HG03520 (cell line): ENCODE data around the gene BNIP1.

ENCODE experiments used
- ATAC-seq: cut with Tn5 transposase; IDR thresholded peaks from one replicate; pipeline ENCODE4 v1.9.1; 2021; ENCODE audit warnings: mild to moderate bottlenecking, moderate library complexity; ENCODE audit not compliant: unreplicated experiment

BNIP1 gene

GRCh38 chr5:173163219-173163618 lies 18.9 kb downstream of the BNIP1 start:
- ATAC-seq = no peak

GRCh38 chr5:173165177-173166016 lies 21.1 kb downstream of the BNIP1 start:
- ATAC-seq = no peak

GRCh38 chr5:173172166-173172565 lies 27.8 kb downstream of the BNIP1 start:
- ATAC-seq = no peak

DNA sequence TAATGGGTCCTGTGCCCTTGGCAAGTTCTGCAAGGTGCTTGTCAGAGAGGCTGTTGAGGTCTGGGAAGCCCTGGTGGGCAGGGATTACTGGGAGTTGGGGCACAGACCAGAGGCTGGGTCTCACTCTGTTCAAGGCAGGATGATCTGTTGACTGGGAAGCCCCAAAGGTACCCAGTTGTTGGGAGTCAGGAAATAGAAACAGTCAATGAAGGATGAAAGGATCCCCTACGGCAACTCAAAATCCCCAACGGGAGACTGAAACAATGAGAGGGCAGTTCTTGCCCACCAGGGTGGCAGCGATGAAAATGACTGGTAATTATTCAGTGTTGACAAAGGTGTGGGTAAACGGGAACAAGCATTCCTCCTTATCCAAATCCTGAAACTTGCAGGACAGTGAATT lies 31.2 kb downstream of the BNIP1 start:
- ATAC-seq = no peak

DNA sequence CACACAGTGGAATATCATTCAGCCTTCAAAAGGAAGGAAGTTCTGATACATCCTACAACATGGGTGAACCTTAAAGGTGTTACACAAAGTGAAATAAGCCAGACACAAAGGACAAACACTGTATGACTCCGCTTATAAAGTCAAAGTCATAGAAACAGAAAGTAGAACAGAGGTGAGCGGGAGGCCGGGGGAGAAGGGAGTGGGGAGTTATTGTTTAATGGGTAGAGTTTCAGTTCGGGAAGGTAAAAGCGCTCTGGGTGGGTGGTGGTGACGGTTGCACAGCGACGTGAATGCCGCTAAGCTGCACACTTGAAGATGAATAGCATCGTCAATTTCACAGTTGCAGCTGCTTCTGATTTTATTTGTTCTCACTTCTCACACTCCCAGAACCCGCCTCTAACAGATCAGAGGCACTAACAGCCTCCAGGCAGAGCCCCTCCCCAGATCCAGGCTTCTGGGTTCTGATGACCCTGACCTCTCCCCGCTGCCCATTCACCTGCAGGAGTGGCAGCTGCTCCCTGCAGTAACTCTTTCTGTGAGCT lies 34.1 kb downstream of the BNIP1 start:
- ATAC-seq = no peak

- ATAC-seq = no peak
Measured at GRCh38 chr5:173180331-173180730, 36.0 kb downstream of the BNIP1 start.

- ATAC-seq = no peak
Measured at GRCh38 chr5:173187054-173187743, 42.9 kb downstream of the BNIP1 start.

DNA sequence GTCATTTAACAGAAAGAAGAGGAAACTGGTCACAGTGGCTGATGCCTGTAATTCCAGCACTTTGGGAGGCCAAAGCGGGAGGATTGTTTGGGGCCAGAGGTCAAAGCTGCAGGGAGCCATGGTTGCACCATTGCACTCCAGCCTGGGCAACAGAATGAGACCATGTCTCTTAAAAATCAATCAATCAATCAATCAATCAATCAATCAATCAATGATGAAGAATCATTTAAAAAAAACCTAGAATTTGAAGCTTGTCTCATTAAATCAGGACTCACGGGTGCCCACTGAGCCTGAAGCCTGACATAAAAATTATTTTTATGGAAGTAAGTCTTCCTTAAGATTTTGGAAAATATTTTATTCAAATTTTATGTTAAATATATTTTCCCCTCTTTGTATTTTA lies 43.9 kb downstream of the BNIP1 start:
- ATAC-seq = no peak

GRCh38 chr5:173191015-173191414 lies 46.7 kb downstream of the BNIP1 start:
- no peak for ATAC-seq

GRCh38 chr5:173191561-173191960 lies 47.2 kb downstream of the BNIP1 start:
- ATAC-seq = no peak

- ATAC-seq = no peak
Measured at GRCh38 chr5:173192561-173192960, 48.2 kb downstream of the BNIP1 start.

GRCh38 chr5:173196133-173196952 lies 52.0 kb downstream of the BNIP1 start:
- no peak for ATAC-seq

- no peak for ATAC-seq
Measured at GRCh38 chr5:173197375-173197891, 53.1 kb downstream of the BNIP1 start.

DNA sequence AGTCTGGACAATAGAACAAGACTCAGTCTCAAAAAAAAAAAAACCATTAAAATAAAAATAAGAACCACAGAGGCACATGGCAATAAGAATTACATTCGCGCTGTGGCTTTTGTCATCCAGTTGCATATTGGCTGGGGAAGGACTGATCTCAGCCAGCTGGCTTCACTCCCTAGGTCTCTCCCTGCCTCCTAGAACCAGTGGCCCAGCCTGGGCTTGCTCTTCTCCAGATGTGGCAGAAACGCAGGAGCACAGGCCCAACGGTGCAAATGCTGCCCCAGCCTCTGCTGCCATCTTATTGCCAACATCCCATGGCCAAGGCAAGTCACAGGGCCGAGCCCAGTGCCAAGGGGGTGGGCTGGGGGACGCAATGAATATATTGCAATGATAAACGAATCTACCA lies 53.7 kb downstream of the BNIP1 start:
- ATAC-seq = no peak

DNA sequence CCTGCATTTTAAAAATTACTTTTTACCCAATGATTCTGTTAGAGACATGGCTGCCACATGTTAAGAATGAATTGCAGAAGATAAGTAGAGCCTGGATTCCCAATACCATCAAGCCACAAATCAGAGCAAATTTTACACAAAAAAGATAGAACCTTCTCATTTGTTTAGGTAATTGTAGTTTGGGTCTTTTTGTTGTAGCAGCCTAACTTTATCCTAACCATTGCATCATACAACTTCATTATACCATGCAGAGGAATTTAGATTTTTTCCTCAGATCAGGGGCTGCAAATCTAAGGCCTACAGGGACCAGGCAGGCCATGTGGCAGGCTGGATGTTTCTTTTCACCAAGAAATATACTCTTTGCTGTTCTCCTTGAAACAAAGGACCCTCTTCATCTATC lies 56.0 kb downstream of the BNIP1 start:
- ATAC-seq = no peak

- ATAC-seq = no peak
Measured at GRCh38 chr5:173201636-173202265, 57.4 kb downstream of the BNIP1 start.

GRCh38 chr5:173202266-173202875 lies 58.0 kb downstream of the BNIP1 start:
- ATAC-seq = no peak

DNA sequence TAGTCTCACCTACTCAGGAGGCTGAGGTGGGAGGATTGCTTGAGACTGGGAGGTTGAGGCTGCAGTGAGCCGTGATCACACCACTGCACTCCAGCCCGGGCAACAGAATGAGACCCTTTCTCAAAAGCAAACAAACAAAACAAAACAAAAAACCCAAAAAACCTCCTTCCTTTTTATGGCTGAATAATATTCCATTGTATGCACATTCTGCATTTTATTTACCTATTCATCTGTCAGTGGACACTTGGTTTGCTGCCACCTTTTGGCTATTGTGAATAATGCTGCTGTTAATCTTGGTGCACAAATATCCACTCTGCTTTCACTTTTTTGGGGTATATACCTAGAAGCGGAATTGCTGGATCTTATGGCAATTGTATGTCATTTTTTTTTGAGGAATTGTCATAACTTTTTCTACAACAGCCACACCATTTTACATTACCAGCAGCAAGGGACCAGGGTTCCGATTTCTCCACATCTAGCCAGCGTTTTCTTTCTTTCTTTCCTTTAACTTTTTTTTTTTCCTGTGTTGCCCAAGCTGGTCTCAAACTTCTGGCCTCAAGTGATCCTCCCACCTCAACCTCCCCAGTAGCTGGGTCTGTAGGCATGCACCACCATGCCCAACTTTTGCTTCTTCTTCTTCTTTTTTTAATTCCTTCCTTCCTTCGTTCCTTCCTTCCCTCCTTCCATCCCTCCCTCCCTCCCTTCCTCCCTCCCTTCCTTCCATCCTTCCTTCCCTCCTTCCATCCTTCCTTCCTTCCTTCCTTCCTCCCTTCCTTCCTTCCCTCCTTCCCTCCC lies 60.1 kb downstream of the BNIP1 start:
- ATAC-seq = no peak

GRCh38 chr5:173205916-173206315 lies 61.6 kb downstream of the BNIP1 start:
- ATAC-seq = no peak
